HG02610 (cell line): Measurements from ENCODE around the gene PIGS.

Experiments
- ATAC-seq: cut with Tn5 transposase; IDR thresholded peaks from one replicate; pipeline ENCODE4 v1.9.1; 2021; ENCODE audit warnings: mild to moderate bottlenecking, moderate library complexity; ENCODE audit not compliant: unreplicated experiment

Gene PIGS

DNA sequence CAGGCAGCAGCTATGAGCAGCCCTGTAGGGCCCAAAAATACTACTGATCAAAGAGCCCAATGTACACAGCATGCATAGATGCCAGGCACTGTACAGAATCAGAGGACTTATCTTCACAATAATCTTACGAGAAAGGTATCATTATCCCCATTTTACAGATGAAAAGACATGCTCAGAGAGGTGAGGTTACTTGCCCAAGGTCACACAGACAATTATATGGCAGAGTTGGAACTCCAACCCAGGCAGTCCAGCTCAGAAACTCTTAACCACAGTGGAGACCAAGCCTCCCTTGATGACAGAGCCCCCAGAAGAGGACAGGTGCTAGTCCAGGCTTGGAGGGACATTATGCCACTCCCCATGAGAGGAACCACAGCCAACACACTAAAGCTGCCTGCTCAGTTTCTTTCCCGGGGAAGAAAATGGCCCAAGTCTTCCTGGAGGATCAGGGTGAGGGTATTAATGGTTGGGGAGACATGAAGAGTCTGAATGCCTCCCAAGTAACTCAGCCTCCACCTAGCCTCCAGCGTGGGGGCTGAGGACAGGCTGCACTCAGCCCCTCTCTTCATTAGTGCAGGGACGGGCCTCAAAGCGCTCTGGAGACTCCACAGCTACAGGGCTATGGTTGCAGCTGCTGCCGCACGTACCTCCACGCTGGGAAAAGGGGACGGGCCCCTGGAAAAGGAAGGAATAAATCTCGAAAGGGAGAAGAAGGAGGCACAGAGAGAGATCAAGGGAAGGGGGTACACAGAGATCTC lies 19.7 kb downstream of the PIGS start:
- ATAC-seq = no peak

DNA sequence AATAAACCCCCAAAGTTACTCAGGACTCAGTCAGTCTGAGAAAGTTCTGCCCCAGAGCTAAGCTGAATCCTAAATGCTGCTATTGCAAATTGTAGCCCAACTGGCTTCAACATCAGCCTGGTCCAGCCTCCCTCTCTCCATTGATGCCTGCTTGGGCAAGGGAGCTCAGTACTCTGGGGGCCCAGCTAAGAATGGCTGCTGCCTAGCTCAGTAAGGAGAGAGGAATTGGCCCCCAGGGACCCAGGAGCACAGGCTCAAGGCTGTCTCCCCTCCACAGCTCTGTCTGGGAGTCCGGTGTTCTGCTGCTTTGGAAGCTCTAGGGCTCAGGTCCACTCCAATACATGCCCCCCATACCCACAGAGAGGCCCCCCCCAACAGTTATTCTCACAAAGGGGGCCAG lies 20.5 kb downstream of the PIGS start:
- ATAC-seq = no peak

DNA sequence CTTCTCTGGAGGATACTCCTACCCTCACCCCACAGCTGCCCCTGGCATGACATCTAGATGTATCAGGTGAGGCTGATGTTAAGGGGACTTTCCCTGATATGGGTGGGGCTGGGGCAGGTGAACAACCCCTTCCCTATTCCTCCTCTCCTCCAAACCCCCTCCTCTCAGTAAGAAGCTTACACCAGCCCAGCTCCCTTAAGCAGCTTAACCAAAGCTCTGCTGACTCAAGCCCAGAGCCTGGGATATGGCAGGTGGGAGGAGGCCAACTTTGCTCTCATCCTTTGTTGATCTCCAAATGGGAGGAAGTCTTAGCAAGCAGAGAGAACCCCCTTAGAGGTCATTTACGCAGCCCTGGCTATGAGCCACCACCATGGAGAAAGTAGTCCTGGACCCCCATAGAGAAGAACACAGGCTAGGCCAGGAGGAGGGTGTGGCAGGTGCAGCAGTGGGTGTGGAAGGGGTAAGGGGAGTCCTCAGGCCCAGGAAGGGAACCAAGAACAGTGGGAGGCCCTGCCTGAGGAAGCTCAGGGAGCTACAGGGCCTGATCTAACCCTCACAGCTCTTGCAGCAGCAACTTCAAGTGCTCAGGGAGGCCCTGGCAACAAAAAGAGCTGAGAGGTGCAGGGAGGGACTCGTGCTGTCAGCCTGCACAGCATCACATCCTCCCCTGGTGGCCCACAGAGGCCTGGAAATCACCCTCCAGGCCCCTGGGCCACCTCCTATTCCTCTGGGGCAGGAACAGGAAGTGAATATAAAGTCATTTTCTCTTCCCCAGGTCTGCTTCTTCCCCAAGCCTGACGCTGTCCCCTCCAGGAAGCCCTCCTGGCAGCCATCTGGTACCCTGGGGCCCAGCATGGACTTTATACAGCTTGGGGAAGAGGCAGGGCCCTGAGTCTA lies 21.8 kb downstream of the PIGS start:
- ATAC-seq = peak; percentile 55

DNA sequence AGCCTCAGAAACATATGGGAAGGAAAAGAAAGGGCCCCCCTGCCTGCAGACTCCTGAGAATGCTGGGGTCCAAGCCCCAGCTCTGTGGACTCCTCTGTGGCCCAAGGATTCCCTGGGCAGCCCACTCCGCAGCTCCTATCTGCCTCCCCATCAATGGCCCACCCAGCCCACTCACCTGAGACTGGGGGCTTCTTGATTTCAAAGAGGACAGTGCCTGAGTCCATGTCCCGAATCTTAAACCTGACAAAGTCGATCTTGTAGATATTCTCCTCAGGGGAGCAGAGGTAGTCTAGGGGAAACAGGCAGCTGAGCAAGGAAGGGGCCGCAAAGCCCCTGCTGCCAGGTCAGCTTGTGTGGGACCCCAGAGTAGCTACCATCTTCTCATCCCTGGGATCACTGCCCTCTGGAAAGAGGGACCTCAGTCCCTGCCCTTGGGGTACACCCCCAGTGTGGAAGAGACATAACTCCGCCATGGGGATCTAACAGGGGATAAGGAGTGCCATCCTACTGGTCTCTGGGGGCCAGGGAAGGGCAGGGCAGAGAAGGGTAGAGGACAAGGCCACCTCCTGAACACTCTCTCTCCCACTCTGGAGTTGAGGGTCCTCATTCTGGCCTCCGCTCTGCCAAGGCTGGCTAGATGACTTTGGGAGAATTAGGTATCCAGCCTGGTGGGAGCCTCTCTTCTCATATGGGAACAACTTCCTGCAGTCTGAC lies 22.8 kb downstream of the PIGS start:
- no peak for ATAC-seq

DNA sequence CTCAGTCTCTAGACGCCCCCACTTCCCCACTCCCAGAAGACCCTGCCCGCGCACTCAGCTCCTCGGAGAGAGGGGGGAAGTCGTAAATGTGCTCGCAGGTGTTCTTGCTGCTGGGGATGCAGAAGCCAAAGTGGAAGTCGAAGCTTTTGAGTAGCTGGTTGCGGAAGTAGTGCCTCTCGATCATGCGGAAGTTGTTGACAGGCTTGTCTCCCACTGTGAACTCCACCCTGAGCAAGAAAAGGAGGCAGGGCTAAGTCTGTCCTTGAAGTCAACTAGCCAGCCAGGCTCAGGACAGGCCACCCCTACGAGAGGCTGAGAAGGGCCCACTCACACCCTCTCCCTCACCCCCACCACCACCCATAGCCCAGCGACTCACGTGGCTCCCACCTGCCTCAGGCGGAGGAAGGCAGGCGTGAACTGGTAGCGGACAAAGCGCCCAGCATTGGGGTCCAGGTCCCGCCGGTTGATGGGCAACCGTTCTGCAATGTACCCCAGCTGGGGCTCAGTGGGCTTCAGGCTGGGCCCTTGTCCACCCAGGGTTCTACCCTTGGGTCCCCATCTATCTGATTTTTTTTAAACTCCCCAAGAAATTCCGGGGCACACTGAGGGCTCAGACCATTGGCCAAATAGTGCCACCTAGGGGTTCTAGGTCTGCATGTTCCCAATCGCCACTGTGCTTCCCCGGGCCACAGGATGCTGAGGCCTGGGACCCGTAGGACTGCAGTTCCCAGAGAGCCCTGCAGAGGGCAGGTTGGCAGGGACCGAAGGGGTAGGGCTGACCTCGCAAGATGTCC lies 23.5 kb downstream of the PIGS start:
- no peak for ATAC-seq

DNA sequence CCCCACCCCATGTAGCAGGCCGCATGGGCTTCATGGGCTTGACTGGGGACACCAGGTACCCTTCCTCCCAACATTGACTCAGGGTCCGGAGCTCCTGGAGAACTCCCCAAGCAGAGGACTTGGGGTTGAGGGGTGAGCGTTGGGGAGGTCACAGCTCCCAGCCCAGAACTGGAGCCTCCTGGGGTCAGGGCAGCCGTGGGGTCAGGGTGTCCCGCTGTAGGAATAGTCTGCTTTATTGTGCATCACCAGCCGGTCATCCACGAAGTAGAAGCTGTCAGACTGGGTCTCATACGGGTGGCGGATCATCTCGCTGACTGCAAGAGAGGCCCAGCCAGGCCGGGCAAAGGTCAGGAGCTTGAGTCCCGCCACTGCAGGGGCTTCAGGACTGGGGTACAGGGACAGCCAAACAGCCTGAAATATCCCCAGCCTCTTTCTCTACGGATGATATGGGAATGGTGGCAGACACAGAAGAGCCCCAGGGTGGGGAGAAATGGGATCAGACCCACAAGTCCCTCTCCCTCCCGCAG lies 24.2 kb downstream of the PIGS start:
- no peak for ATAC-seq

DNA sequence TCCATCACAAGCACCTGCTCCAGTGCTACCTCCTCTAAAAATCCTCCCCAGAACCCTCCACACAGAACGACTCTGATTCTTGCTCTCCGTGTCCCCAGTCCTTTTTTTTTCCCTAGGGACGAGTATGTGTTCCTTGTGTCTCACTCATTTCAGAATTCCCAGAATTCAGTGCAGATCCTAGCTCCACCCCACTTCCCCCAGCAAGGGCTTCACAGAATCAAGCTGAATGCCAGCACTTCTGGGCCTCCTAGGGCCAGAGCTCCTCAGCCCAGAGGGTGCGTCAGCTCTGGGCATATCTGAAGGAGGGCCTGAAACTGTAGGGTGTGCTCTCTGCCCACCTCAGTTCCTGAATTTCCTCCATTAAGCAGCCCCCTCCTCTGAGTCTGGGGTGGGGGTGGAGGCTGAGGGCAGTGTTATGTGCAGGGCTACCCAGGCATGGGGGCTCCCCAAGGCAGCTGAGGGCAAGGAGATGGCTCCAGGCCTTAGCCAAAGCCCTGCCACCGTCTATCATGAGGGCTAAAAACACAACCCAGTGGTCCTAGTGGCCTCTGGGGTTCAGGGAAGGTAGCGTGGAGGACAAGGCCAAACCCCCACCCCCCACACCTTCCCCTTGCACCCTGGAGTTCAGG lies 25.4 kb downstream of the PIGS start:
- no peak for ATAC-seq

DNA sequence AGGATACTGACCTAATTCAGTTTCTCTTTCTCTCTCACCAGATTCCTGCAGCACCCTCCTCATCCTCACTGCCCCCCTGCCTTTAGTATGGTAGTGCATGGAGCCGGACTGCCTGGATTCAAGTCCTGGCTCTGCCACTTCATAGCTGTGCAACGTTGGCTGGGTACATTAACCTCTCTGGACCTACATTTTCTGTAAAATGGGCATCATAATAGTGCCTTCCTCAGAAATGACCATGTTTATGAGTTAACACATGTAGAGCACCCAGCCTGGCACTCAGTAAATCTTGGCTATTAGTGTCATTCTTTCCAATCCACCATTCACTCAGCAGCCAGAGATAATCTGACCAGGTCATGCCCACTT lies 26.2 kb downstream of the PIGS start:
- no peak for ATAC-seq

DNA sequence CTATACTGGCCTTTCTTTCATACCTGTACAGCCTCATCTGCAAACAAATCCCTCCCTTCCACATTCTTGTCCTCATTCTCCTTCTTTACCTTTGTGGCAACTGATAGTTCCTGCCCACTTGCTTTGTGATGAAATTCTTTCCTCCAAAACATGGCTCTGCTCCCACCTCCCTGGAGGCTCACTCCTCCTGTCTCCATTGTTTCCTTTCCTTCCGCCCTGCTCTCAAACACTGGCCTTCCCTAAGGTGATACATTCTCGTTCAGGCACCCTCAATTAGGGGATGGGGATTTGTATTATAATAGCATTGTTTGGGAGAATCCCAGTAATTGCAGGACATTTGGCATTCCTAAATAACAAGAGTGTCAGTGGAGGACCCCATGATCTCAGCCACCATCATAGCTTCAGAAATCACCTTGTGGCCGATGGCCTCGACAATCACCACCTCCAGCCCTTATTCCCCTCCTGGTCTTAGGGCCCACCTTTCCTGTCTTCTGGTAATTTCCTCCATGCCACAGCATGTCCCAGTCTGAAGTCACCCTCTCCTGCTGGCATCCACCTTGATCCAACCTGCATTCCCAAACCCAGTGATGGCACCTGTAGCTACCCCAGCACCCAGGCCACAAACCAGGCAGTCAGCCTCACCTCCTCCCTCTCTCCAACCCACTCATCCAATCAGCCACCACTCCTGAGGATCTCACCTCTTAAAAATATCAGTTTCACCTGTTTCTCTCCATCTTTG lies 26.8 kb downstream of the PIGS start:
- no peak for ATAC-seq

DNA sequence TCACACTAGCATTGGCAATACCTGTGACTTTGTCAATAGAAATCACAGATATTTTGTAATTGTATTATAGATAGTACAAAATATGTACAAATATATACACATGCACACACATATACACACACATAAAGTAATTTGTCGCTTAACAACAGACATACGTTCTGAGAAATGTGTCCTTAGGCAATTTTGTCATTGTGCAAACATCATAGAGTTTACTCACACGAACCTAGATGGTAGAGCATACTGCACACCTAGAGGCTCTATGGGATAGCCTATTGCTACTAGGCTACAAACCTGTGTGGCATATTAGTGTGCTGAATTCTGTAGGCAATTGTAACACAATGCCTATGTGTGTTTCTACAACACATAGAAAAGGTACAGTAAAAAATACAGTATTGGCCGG lies 29.9 kb downstream of the PIGS start:
- no peak for ATAC-seq

DNA sequence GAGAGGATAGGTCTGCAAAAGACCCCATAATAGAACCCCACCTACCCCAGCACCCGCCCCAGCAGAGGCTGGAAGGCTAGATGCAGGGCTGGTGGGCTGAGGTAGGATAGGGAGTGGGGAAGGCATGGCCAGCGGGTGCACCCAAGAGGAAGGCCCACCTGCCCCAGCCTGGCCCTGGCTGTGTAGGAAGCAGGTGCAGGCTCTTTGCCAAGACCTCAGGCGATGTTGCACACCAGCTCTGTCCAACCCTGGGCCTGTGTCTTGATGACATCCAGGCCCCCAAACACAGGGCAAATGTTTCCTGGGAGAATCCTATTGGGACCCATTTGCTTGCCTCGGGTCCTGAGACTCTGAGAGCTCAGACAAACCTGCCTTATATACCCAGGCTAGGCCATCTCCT lies 31.1 kb downstream of the PIGS start:
- no peak for ATAC-seq

DNA sequence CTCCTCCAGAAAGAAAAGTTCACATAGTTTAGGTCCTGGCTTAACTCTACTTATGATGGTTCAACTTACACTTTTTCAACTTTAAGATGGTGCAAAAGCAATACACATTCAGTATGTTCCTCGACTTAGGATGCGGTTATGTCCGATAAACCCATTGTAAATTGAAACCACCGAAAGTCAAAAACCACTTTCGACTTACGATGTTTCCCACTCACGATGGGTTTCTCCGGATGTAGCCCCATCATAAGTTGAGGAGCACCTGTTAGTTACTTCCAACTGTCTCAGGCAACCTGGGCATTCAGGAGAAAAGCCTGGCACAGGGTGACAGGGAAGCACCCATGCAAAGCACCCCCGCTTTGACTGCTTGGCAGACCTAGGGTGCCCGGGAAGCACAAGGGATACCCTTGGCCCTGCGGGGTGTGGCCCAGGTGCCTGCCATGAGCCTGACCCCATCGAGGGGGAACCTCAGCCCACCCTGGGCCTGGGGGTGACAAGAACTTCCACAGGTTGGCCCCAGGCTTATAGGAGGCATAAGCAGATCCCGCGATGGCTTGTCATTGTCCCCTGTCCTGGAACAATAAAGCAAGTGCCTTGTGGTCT lies 32.9 kb downstream of the PIGS start:
- no peak for ATAC-seq

DNA sequence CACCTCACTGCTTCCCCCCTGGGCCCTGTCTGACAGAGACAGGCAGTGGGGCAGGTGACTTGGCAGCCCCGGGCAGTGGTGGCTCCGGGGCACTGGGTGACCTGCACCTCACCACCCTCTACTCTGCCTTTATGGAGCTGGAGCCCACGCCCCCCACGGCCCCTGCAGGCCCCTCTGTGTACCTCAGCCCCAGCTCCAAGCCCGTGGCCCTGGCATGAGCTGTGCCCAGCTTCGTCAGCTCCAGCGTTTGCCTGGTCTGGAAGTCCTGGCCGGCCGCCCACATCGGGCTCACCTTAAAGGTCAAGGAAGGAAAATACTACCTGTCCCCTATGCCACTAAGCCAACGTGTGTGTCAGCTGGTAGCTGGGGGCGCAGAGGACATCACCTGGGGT lies 34.1 kb downstream of the PIGS start:
- ATAC-seq = no peak

DNA sequence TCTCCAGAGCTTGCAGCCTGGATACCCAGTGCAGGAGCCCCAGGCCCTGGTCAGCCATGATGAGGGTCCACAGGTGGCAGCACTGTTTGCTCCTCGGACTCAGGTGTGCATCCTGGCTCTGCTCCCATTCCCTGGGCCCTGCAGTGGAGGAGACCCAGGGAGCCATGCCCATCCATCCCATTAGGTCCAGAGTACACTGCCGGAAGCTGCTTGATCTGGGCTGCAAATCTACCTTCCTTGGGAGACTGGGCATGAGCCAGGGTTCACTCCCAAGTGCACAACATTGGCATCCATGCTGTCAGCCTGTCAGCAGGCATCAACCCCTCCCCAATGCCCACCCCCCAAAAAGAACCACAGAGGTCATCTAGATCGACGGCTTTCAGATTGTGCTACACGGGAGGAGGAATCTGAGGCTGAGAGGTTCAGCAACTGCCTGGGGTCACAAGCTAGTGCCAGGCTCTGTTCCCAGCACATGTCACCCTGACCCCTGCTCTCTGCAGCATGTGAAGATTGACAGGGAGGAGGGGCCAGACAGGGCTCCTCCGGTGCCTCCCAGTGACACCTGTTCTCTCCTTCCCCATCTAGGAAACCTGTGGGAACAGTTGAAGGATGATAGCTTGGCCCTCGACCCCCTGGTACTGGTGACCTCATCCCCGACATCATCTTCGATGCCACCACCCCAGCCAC lies 34.6 kb downstream of the PIGS start:
- ATAC-seq = no peak

DNA sequence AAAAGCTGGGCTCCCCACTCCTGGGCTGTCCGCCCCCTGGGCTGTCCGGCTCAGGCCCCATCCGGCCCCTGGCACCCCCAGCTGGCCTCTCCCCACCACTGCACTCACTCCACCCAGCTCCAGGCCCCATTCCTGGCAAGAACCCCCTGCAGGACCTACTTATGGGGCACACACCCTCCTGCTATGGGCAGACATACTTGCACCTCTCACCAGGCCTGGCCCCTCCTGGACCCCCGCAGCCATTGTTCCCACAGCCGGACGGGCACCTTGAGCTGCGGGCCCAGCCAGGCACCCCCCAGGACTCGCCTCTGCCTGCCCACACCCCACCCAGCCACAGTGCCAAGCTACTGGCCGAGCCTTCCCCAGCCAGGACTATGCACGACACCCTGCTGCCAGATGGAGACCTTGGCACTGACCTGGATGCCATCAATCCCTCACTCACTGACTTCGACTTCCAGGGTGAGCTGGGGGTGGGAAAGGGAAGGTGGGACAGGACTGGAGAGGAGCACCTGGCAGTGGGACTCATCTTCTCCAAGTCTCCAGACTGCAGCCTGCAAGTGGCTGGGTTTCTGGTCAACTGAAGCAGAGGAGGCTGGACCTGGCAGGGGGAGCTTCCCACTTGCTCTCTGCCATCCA lies 36.5 kb downstream of the PIGS start:
- ATAC-seq = no peak

DNA sequence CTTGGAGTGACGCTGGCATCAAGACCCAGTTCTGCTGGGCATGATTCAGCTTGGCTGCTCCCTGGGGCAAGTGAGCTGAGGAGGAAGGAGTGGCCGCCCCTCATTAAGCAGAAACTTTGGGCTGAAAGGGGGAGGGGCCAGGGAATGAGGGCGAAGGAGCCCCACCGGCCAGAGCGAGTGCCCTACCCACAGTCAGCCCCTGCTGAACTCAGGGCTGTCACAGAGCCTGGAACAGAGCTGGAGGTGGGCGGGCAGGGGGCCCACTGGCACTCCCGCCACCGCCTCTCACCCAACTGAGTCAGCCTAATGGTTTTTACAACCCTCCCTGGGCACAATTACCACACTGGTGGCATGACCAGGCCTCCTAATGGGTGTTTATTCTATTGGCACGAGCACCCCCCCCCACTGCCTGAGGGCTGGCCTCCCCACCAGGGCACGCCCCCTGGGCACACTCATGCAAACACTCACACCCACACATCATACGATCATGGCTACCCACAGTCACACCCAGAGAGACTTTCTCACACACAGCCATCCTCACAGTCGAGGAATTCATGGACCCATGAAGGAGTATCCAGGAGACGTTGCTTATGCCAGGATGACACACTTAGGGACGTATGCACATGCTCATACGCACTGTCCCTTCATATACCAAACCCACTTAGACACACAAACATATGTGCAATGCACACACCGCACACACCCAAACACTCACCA lies 38.1 kb downstream of the PIGS start:
- ATAC-seq = no peak
